ENCODE results near the gene MAPK4.
"Not testable (repeated sequence)": the region's sequence is repeated elsewhere in the genome, so short reads cannot be mapped to it uniquely, and the experiment has no call there.

MAPK4 gene

DNA sequence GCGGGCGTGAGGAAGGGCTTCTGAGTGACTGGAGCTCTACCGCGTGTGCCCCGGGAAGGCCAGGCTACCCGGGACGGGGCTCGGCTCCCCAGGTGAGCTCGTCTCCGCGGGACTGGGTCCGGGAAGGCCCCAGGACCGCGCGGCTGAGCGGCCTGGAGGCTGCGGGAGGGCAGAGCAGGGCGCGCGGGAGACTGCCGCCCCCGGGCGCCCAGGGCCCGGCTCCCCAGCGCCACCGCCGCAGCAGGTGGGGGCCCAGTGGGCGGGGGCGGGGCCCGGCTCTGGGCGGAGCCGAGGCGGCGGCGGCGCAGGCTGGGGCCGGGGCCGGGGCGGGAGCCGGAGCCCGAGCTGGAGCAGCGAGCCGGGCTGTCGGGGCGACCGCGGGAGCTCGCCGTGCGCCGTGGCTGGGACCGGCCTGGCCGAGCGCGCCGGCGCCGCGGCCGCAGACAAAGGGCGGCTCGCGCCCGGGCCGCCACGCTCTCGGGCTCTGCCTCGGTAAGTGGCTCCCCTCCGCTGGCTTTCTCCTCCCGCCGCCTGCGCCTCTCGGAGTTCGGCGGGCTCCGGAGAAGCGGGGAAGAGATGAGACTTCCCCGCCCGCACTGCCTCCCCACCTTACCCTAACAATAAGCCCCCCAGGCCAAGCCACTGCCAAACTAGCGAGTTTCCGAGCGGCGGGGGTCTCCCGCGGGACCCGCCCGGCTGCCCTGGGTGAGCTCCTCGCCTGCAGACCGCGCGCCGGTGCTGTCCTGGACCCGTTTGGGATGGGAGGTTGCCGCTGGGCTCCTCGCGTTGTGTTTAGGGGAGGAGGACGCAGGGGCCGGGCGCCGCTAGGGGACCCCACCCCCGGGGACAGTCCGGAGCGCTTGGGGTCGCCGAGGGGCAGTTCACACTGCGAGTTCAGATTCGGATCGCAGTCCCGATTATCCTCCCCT lies at the start of gene MAPK4:
Gene MAPK4, plus strand, starts transcription at position 336 of the 929 bp plus-strand sequence. CDS start 103,872 bp downstream, outside the sequence.
- DNase-seq, result no peak

GRCh38 chr18:50517277-50517676 lies 42.6 kb upstream of the MAPK4 start:
- DNase-seq, result not testable (repeated sequence)

DNA sequence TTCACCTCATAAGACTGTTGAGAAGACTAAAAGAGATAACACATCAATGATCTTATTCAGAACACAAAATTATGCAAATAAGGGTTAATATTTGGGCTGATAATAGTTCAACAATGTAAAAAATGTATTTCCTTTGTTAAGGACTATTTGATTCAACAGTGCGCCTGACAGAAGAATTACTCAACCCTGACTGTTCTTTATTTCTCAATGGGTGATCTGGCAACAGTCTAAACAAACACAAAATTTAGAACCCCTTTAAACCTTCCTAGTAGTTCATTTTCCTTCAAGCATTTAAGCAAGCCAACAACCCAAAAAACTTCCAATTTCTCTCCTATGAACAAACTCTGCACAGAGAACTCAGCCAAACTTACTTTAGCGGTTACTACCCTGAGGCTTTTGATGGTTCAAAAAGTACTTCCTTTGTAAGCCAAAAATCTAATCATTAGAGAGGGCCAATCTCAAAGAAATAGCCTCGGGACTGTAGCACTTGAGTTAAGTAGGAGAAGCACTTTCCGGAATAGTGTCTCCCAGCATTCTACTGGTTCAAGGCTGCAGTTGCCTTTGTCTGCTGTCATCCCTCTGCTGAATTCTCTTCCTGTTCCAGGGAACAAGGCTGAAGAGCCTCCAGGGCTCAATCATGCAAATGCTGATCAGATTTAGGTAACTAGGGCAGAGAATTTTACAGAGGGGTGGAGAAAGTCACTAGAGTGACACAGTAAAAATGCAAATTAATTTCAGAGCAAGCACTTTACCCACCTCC lies 40.9 kb upstream of the MAPK4 start:
- DNase-seq, result no peak

GRCh38 chr18:50523165-50523564 lies 36.7 kb upstream of the MAPK4 start:
- DNase-seq, result no peak

GRCh38 chr18:50527636-50528307 lies 32.1 kb upstream of the MAPK4 start:
- no peak for DNase-seq

DNA sequence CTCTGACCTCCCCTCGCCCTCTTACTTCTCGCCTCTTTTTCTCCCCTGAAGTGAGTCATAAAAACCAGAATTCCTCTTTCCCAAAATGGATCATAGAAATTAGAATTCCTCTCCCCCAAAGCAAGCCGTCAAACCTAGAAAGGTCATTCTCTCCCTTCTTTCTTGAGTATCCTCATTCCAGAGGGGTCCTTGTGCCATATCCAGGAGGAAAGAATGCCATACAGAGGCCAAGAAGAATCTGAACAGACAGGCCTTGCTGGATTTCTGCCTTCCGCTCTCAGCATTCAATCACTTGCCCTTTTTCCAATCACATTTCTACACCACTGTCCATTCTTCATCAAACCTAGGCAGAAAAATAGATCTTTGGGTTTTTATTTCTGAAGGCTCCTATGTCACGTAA lies 31.1 kb upstream of the MAPK4 start:
- no peak for DNase-seq

DNA sequence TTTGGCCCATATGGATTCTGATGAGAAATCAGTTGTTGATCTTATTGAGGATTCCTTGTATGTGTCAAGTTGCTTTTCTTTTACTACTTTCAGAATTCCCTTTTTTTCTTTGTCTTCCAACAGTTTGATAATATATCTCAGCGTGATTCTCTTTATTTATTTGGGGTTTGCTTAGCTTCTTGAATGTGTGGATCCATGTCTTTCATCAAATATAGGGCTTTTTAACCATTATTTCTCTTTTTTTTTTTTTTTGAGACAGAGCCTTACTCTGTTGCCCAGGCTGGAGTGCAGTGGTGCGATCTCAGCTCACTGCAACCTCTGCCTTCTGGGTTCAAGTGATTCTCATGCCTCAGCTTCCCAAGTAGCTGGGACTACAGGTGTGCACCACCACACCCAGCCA lies 26.1 kb upstream of the MAPK4 start:
- DNase-seq, result not testable (repeated sequence)

GRCh38 chr18:50544476-50544875 lies 15.4 kb upstream of the MAPK4 start:
- not testable (repeated sequence) for DNase-seq

DNA sequence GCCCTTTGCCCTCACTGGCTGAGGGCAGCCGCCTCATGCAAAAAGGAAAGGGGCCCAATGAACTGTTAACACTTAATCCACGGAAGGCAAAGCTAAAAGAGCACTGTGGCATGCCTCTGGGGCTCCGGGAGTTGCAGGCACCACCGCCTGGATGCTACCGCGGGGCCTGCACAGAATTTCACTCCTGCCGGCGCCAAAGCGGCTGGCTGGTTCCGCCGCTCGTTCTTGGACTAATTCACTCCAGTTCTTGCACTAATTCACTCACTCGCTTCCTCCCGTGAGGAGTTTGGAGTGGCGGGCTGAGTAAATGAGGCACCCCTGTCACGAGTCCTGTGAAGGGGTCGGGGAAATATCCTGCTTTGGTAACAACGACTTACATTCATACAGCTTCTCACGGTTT lies 14.0 kb upstream of the MAPK4 start:
- DNase-seq, result no peak

DNA sequence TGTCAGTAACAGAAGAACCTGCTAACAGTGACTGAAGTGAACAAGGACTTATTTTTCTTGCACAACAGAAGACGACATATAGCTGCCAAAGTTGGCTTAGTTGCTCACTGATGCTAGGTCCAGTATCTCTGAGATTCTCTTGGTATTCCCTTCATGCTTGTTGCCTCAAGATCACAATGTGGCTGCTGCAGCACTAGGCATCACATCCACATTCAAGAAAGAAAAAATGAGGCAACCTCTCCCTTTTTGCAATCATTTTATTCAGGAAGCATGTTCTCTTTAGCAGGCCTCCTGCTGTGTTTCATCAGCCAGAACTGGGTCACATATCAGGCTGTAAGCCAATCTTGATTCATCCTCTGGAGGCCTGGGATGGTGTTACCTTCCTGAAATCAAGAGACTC lies 11.7 kb upstream of the MAPK4 start:
- DNase-seq, result no peak

DNA sequence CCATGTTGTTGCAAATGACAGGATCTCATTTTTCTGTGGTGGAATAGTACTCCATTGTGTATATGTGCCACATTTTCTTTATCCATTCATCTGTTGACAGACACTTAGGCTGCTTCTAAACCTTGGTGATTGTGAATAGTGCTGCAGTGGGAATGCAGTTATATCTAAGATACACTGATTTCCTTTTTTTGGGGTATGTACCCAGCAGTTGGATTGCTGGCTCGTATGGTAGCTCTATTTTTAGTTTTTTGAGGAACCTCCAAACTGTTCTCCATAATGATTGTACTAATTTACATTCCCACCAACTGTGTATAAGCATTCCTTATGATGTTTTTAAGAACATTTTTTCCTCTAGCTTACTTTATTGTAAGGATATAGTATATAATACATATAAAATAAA lies 8.2 kb upstream of the MAPK4 start:
- not testable (repeated sequence) for DNase-seq

DNA sequence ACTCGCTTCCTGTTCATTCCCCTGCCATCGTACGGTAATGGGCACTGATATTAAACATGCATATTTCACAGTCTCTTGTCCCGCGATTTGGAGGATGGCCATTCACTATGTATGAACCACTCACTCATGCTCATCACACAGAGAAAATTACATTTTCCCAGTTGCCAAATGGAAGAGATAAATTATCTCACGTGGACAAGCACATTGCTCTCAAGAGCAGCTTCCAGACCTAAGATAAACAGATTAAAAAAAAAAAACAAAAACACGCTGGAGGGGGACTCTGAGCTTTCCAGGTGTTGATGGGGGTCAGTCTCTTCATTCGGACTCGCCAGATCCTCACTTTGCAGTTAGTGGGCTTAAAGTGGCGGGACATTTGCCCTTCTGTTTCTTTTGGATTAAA lies 1.7 kb upstream of the MAPK4 start:
- peak; percentile 13 for DNase-seq

- DNase-seq, result no peak
Observed at GRCh38 chr18:50558948-50559751, 737 bp upstream of the MAPK4 start.

GRCh38 chr18:50560681-50561629 lies 1.1 kb downstream of the MAPK4 start:
- DNase-seq, result no peak

GRCh38 chr18:50562258-50562657 lies 2.4 kb downstream of the MAPK4 start:
- not testable (repeated sequence) for DNase-seq

- no peak for DNase-seq
Observed at GRCh38 chr18:50562686-50563085, 2.8 kb downstream of the MAPK4 start.

- no peak for DNase-seq
Observed at GRCh38 chr18:50563376-50563775, 3.5 kb downstream of the MAPK4 start.

- DNase-seq, result no peak
Observed at GRCh38 chr18:50569930-50570329, 10.0 kb downstream of the MAPK4 start.

- DNase-seq, result no peak
Observed at GRCh38 chr18:50571606-50572005, 11.7 kb downstream of the MAPK4 start.

DNA sequence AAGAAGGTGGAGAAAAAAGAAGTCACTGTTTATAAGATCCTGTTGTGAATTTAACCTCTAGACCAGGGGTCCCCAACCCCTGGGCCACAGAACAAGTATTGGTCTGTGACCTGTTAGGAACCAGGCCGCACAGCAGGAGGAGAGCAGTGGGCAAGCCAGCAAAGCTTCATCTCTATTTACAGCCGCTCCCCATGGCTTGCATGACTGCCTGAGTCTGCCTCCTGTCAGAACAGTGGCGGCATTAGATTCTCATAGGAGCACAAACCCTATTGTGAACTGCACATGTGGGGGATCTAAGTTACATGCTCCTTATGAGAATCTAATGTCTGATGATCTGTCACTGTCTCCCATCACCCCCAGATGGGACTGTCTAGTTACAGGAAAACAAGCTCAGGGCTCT lies 13.3 kb downstream of the MAPK4 start:
- DNase-seq, result not testable (repeated sequence)

GRCh38 chr18:50573679-50574078 lies 13.8 kb downstream of the MAPK4 start:
- DNase-seq, result no peak
